ENCODE measurements around the gene CLEC2D. TPM values are rescaled to one million over a fixed set of nuclear protein-coding genes. Genes with fewer than 3 reads are reported as not detected.

Gene CLEC2D, protein sequence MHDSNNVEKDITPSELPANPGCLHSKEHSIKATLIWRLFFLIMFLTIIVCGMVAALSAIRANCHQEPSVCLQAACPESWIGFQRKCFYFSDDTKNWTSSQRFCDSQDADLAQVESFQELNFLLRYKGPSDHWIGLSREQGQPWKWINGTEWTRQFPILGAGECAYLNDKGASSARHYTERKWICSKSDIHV
- polyA plus RNA-seq (2013, experiment 1 of 4): 7.4 TPM
- 5.0 TPM for polyA plus RNA-seq (2013, experiment 2 of 4)
- 4.8 TPM for polyA plus RNA-seq (2013, experiment 3 of 4)
- 4.5 TPM for polyA plus RNA-seq (2013, experiment 4 of 4)

DNA sequence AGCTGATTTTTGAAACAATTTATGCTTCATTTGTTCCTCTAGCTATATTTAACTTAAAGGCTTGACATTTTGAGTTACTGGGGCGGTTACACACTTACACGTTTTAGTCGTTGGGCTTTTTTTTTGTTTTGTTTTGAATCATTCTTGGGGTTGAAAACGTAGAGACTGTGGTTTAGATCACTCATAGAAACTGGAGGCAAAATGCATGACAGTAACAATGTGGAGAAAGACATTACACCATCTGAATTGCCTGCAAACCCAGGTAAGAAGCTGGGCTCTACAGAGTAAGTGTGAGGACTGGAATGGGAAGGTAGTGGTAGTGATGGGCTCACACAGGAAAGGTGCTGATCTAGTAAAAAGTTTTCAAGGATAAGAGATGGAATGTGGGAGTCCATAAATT is at the start of gene CLEC2D:
CLEC2D (plus strand) TSS at position 180 of the 400 bp plus-strand sequence; CDS start at position 202, 22 bp downstream.
- Histone ChIP-seq H3K4me3 (ENCODE audit: insufficient read depth, low read depth, low read length) (no peak within 1 kb of the TSS), H3K9me3 (ENCODE audit: control insufficient read depth, low read length) (no peaks in the 10 kb centered on the region), H3K27ac (ENCODE audit: insufficient read depth, low read depth, low read length, poor library complexity, severe bottlenecking) (no peak within 1 kb of the TSS), H3K36me3 (ENCODE audit: control insufficient read depth, insufficient read depth, low read length) (no peaks in the 10 kb centered on the region), H3K4me1 (ENCODE audit: control insufficient read depth, insufficient read depth, low read length) (no peaks in the 10 kb centered on the region), H3K27me3 (ENCODE audit: control insufficient read depth, insufficient read depth, low read length, poor library complexity, severe bottlenecking) (no peaks in the 10 kb centered on the region)
- WGBS, 2 experiments: 91 to 95% methylated on average over 4 of the region's 4 CpGs

DNA sequence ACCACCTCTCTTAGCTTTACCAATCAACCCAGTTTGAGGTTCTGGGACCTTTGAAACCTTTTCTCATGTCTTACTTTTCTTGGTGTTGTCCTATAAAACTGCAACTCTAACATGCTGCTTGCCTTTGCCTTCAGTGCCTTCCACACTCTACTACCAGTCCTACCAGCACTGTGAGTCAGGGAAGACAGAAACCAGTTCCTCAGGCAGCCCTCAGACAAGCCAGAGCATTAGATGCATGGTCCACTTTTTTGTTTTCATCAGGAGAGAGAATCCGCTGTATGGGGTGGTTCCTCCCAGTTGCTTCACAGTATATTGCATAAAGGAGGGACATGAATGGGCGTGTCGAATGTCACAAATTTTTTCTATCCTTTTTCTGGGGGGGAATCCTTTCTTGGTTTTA is 44.5 kb upstream of the CLEC2D start:
- no peaks in the 10 kb centered on the region for H3K9me3 ChIP-seq (ENCODE audit: control insufficient read depth, low read length)
- H3K27ac ChIP-seq (ENCODE audit: insufficient read depth, low read depth, low read length, poor library complexity, severe bottlenecking): no peak overlapping the region
- no peaks in the 10 kb centered on the region for H3K4me1 ChIP-seq (ENCODE audit: control insufficient read depth, insufficient read depth, low read length)
- no peaks in the 10 kb centered on the region for H3K27me3 ChIP-seq (ENCODE audit: control insufficient read depth, insufficient read depth, low read length, poor library complexity, severe bottlenecking)
- no peak overlapping the region for H3K4me3 ChIP-seq (ENCODE audit: insufficient read depth, low read depth, low read length)
- 90 to 94% methylated on average over 3 of the region's 3 CpGs for WGBS, 2 experiments
- no peaks in the 10 kb centered on the region for H3K36me3 ChIP-seq (ENCODE audit: control insufficient read depth, insufficient read depth, low read length)

DNA sequence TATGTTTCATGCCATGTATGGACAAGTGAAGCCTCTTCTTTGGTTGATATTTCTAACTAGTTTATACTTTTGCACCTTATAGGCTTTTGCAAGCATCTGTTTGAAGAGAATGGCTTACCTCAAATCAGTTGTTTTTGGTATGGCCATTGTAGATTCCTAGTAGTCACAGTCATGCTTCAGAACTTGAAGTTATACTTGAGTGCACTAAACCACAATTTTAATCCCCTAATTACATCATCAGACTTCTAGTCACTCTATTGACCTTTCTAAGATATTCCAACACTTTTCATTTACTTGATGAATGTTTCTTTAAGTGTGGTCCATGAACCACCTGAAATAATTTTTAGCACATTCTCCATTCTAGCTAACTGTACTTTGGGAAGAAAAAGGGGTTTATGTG is 43.2 kb upstream of the CLEC2D start:
- H3K36me3 ChIP-seq (ENCODE audit: control insufficient read depth, insufficient read depth, low read length): no peaks in the 10 kb centered on the region
- H3K4me3 ChIP-seq (ENCODE audit: insufficient read depth, low read depth, low read length): no peak overlapping the region
- H3K4me1 ChIP-seq (ENCODE audit: control insufficient read depth, insufficient read depth, low read length): no peaks in the 10 kb centered on the region
- no peaks in the 10 kb centered on the region for H3K9me3 ChIP-seq (ENCODE audit: control insufficient read depth, low read length)
- no peak overlapping the region for H3K27ac ChIP-seq (ENCODE audit: insufficient read depth, low read depth, low read length, poor library complexity, severe bottlenecking)
- no peaks in the 10 kb centered on the region for H3K27me3 ChIP-seq (ENCODE audit: control insufficient read depth, insufficient read depth, low read length, poor library complexity, severe bottlenecking)

DNA sequence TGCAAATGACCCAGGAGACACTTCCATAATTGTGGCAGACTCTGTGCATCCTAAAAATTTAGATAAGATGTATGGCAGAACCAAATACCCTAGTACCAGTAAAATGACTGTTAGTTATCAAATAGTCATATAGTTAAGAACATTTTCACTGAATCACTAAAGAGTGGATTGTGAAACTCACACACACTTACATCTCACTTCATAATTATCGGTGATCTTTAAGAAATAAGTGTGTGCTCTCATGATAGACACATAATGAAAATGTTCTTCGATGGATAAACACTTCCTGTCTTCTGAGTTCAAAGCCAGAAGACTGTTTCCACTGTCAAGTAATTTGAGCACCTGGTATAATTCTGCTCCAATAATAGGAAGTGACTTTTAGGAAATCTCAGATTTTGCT is 42.7 kb upstream of the CLEC2D start:
- H3K4me3 ChIP-seq (ENCODE audit: insufficient read depth, low read depth, low read length): no peak overlapping the region
- H3K27me3 ChIP-seq (ENCODE audit: control insufficient read depth, insufficient read depth, low read length, poor library complexity, severe bottlenecking): no peaks in the 10 kb centered on the region
- 93 to 100% methylated on average over 1 to 2 of the region's 2 CpGs for whole genome bisulfite sequencing, 2 experiments
- no peaks in the 10 kb centered on the region for H3K9me3 ChIP-seq (ENCODE audit: control insufficient read depth, low read length)
- H3K27ac ChIP-seq (ENCODE audit: insufficient read depth, low read depth, low read length, poor library complexity, severe bottlenecking): no peak overlapping the region
- H3K36me3 ChIP-seq (ENCODE audit: control insufficient read depth, insufficient read depth, low read length): no peaks in the 10 kb centered on the region
- H3K4me1 ChIP-seq (ENCODE audit: control insufficient read depth, insufficient read depth, low read length): no peaks in the 10 kb centered on the region

DNA sequence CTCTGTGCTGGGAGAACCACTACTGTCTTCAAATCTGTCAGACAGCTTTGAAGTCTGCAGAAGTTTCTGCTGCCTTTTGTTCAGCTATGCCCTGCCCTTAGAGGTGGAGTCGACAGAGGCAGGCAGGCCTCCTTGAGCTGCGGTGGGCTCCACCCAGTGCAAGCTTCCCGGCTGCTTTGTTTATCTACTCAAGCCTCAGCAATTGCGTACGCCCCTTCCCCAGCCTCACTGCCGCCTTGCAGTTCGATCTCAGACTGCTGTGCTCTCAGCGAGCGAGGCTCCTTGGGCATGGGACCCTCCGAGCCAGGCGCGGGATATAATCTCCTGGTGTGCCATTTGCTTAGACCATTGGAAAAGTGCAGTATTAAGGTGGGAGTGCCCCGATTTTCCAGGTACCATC is 36.7 kb upstream of the CLEC2D start:
- Histone ChIP-seq H3K4me1 (ENCODE audit: control insufficient read depth, insufficient read depth, low read length) (no peaks in the 10 kb centered on the region), H3K9me3 (ENCODE audit: control insufficient read depth, low read length) (no peaks in the 10 kb centered on the region)
- WGBS, 2 experiments: 92 to 96% methylated on average over 13 of the region's 13 CpGs

DNA sequence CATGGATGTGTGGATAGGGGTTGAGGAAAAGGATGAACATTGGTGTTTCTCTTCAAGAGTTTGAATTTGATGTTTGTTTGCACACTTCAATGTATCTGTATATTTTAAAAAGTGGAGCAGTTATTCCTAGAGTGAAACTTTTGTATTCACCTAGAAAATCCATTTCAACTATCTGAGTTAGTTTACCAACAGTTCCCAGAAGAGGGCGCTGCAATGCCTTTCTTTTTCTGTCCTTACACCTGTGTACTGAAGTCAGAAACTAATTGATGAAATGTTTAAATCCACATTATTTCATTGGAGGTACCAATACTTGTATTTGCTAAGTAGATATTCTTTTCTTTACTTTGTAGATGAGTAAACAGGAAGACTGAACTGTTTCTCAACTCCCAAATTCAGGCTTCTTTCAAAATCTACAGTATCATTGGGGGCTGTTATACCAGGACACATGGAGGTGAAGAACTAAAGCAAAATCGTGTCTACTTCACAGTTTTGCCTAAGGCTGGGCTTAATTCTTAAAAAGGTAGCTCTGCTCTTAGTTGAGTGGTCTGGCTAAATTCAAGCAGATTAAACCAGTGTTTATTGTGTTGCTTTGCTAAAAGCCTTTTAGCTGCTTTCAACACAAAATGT is 35.2 kb upstream of the CLEC2D start:
- H3K4me1 ChIP-seq (ENCODE audit: control insufficient read depth, insufficient read depth, low read length): no peaks in the 10 kb centered on the region
- no peak overlapping the region for H3K4me3 ChIP-seq (ENCODE audit: insufficient read depth, low read depth, low read length)
- 50 to 78% methylated on average over 1 to 2 of the region's 2 CpGs for WGBS, 2 experiments
- H3K9me3 ChIP-seq (ENCODE audit: control insufficient read depth, low read length): no peaks in the 10 kb centered on the region
- no peaks in the 10 kb centered on the region for H3K27me3 ChIP-seq (ENCODE audit: control insufficient read depth, insufficient read depth, low read length, poor library complexity, severe bottlenecking)
- no peaks in the 10 kb centered on the region for H3K36me3 ChIP-seq (ENCODE audit: control insufficient read depth, insufficient read depth, low read length)
- H3K27ac ChIP-seq (ENCODE audit: insufficient read depth, low read depth, low read length, poor library complexity, severe bottlenecking): no peak overlapping the region

More for the DNA sequence above, 36.7 kb upstream of the CLEC2D start:
- no peaks in the 10 kb centered on the region for H3K27me3 ChIP-seq (ENCODE audit: control insufficient read depth, insufficient read depth, low read length, poor library complexity, severe bottlenecking)
- no peak overlapping the region for H3K4me3 ChIP-seq (ENCODE audit: insufficient read depth, low read depth, low read length)
- H3K36me3 ChIP-seq (ENCODE audit: control insufficient read depth, insufficient read depth, low read length): no peaks in the 10 kb centered on the region
- no peak overlapping the region for H3K27ac ChIP-seq (ENCODE audit: insufficient read depth, low read depth, low read length, poor library complexity, severe bottlenecking)

DNA sequence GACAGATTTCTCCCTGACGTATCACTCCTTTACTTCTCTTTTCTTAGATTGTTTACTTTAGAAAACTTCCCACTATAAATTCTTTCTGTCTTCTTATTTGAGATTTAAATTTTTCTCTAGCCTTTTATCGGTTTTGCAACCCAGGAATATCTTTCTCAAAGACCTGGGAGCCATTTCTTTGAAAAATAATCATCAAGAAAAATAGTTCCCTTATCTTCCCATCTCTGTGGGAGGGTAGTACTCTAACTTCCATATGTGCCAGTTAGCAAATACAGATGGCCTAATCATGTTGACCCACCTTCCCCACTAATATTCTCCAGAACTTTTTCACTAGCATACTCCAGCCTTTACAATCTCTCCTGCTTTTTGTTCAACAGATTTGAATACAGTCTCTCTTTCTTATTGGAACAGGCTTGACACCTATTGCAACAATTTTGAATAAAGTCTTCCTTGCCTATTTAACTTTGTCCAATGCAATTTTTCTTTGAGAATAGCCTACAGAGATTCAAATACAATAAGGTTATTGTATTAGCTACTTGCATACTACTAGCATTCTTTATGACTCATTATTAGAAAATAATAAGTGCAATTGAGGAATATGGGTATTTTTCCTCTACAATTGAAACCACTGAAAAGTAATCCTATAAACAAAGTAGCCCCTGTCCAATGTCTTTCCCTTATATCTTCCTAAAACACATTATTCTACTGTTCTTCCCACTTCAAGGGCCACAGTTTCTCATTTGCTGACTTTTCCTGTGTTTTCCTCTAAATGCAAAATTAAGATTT is 34.4 kb upstream of the CLEC2D start:
- Histone ChIP-seq H3K27ac (ENCODE audit: insufficient read depth, low read depth, low read length, poor library complexity, severe bottlenecking) (no peak overlapping the region), H3K36me3 (ENCODE audit: control insufficient read depth, insufficient read depth, low read length) (no peaks in the 10 kb centered on the region), H3K9me3 (ENCODE audit: control insufficient read depth, low read length) (no peaks in the 10 kb centered on the region), H3K27me3 (ENCODE audit: control insufficient read depth, insufficient read depth, low read length, poor library complexity, severe bottlenecking) (no peaks in the 10 kb centered on the region), H3K4me1 (ENCODE audit: control insufficient read depth, insufficient read depth, low read length) (no peaks in the 10 kb centered on the region), H3K4me3 (ENCODE audit: insufficient read depth, low read depth, low read length) (no peak overlapping the region)
- WGBS, 2 experiments: 90 to 91% methylated on average over 2 of the region's 2 CpGs

DNA sequence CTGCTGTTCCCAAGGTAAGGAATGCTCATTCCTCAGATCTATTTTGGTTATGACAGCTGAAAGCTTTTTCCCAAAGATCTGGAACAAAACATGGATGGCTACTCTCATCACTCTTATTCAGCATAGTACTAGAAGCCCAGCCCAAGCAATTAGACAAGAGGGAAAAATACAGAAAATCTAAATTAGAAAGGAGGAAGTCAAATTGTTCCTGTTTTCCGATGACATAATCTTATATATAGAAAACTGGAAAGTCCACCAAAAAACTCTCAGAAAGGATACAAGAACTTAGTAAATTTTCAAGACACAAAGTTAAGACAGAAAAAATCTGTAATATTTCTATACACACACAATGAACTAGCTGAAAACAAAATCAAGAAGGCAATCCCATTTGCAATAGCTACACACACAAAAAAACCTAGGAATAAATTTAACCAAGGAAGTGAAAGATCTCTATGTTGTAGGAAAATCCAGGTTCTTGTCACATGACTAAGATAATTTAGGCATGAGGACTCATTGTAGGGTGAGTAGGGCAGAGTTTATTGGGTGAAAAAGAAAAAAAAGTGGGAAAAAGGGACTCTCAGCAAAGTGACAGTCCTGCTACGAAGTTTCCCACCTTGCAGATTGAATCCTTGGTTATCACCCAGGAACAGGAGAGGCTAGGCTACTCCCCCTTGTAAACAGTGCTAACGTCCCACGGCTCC is 33.2 kb upstream of the CLEC2D start:
- H3K36me3 ChIP-seq (ENCODE audit: control insufficient read depth, insufficient read depth, low read length): no peaks in the 10 kb centered on the region
- H3K9me3 ChIP-seq (ENCODE audit: control insufficient read depth, low read length): no peaks in the 10 kb centered on the region
- H3K4me1 ChIP-seq (ENCODE audit: control insufficient read depth, insufficient read depth, low read length): no peaks in the 10 kb centered on the region
- no peak overlapping the region for H3K4me3 ChIP-seq (ENCODE audit: insufficient read depth, low read depth, low read length)
- H3K27me3 ChIP-seq (ENCODE audit: control insufficient read depth, insufficient read depth, low read length, poor library complexity, severe bottlenecking): no peaks in the 10 kb centered on the region
- 75 to 89% methylated on average over 3 to 4 of the region's 4 CpGs for WGBS, 2 experiments
- no peak overlapping the region for H3K27ac ChIP-seq (ENCODE audit: insufficient read depth, low read depth, low read length, poor library complexity, severe bottlenecking)

DNA sequence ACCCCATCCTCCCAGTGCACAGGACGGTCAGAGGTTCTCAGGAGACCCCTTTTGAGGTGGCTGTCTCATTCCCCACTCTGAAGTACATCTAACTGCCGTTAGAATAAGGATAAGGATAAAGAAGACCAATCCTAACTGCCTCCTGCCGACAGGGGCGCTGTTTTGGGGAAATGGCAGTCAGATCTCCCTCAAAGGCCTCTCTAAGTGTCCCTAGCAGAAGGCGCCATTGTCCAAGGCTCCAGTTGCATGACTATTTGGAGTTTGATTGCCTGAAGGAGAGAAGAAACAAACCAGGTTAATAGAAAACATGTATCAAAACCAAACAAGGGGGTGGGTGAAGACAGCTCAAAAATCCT is 32.7 kb upstream of the CLEC2D start:
- Histone ChIP-seq H3K36me3 (ENCODE audit: control insufficient read depth, insufficient read depth, low read length) (no peaks in the 10 kb centered on the region), H3K27ac (ENCODE audit: insufficient read depth, low read depth, low read length, poor library complexity, severe bottlenecking) (no peak overlapping the region), H3K9me3 (ENCODE audit: control insufficient read depth, low read length) (no peaks in the 10 kb centered on the region), H3K4me3 (ENCODE audit: insufficient read depth, low read depth, low read length) (no peak overlapping the region), H3K4me1 (ENCODE audit: control insufficient read depth, insufficient read depth, low read length) (no peaks in the 10 kb centered on the region), H3K27me3 (ENCODE audit: control insufficient read depth, insufficient read depth, low read length, poor library complexity, severe bottlenecking) (no peaks in the 10 kb centered on the region)
- 92 to 93% methylated on average over 5 of the region's 5 CpGs for WGBS, 2 experiments

DNA sequence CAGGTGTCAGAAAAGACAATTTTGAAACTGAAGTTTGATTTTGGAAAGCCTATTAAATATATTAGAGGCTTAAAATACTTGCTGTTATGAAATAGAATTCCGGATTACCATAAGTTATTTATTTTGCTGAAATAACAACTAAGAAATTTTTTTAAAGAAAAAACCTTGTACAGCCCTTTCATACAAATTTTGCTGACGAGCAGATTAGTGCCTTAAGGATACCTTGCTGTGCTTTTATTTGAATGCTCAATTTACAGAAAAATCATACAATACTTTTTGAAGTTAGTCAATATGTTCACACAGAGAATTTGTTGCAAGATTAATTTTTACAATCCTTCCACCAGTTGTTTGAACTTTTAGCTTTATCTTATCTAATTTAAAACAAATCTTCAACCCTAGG is 29.5 kb upstream of the CLEC2D start:
- H3K9me3 ChIP-seq (ENCODE audit: control insufficient read depth, low read length): no peaks in the 10 kb centered on the region
- no peaks in the 10 kb centered on the region for H3K27me3 ChIP-seq (ENCODE audit: control insufficient read depth, insufficient read depth, low read length, poor library complexity, severe bottlenecking)
- no peak overlapping the region for H3K4me3 ChIP-seq (ENCODE audit: insufficient read depth, low read depth, low read length)
- H3K36me3 ChIP-seq (ENCODE audit: control insufficient read depth, insufficient read depth, low read length): no peaks in the 10 kb centered on the region
- WGBS, 2 experiments: 90 to 100% methylated on average over 1 of the region's 2 CpGs
- no peak overlapping the region for H3K27ac ChIP-seq (ENCODE audit: insufficient read depth, low read depth, low read length, poor library complexity, severe bottlenecking)
- no peaks in the 10 kb centered on the region for H3K4me1 ChIP-seq (ENCODE audit: control insufficient read depth, insufficient read depth, low read length)
